ENCODE results near the gene TFB2M. TPM values are rescaled to one million over a fixed set of nuclear protein-coding genes. Genes with fewer than 3 reads are reported as not detected.
"Not testable (repeated sequence)": the region's sequence is repeated elsewhere in the genome, so short reads cannot be mapped to it uniquely, and the experiment has no call there.

The TFB2M gene, protein sequence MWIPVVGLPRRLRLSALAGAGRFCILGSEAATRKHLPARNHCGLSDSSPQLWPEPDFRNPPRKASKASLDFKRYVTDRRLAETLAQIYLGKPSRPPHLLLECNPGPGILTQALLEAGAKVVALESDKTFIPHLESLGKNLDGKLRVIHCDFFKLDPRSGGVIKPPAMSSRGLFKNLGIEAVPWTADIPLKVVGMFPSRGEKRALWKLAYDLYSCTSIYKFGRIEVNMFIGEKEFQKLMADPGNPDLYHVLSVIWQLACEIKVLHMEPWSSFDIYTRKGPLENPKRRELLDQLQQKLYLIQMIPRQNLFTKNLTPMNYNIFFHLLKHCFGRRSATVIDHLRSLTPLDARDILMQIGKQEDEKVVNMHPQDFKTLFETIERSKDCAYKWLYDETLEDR
- total RNA-seq (11.6 TPM), polyA plus RNA-seq (11.7 TPM)
- long read RNA-seq, donor 1: 0 reads
- long read RNA-seq, donor 2, transcript TFB2M-201 (8 exons, 1,848 nt): major isoform, 5 of 55 reads
- long read RNA-seq, donor 2, partial matches to known transcripts: 50 of 55 reads
- long read RNA-seq, donor 2, other reads (novel, unspliced or antisense): 0 of 55 reads
- long read RNA-seq, donor 3, transcript TFB2M-201 (8 exons, 1,848 nt): major isoform, 9 of 14 reads
- long read RNA-seq, donor 3, partial matches to known transcripts: 5 of 14 reads
- long read RNA-seq, donor 3, other reads (novel, unspliced or antisense): 0 of 14 reads
- long read RNA-seq, donor 4, partial matches to known transcripts: 0 of 1 reads
- long read RNA-seq, donor 4, other reads (novel, unspliced or antisense): 0 of 1 reads
- long read RNA-seq, donor 5, transcript TFB2M-201 (8 exons, 1,848 nt): major isoform, 13 of 13 reads
- long read RNA-seq, donor 5, partial matches to known transcripts: 0 of 13 reads
- long read RNA-seq, donor 5, other reads (novel, unspliced or antisense): 0 of 13 reads
- long read RNA-seq, donor 6, partial matches to known transcripts: 0 of 1 reads
- long read RNA-seq, donor 6, other reads (novel, unspliced or antisense): 0 of 1 reads
- long read RNA-seq, donor 7, transcript TFB2M-201 (8 exons, 1,848 nt): major isoform, 10 of 10 reads
- long read RNA-seq, donor 7, partial matches to known transcripts: 0 of 10 reads
- long read RNA-seq, donor 7, other reads (novel, unspliced or antisense): 0 of 10 reads
- long read RNA-seq, donor 8, partial matches to known transcripts: 0 of 1 reads
- long read RNA-seq, donor 8, other reads (novel, unspliced or antisense): 0 of 1 reads
- long read RNA-seq, donor 9, partial matches to known transcripts: 0 of 4 reads
- long read RNA-seq, donor 9, other reads (novel, unspliced or antisense): 0 of 4 reads
- long read RNA-seq, donor 10, partial matches to known transcripts: 0 of 4 reads
- long read RNA-seq, donor 10, other reads (novel, unspliced or antisense): 0 of 4 reads

GRCh38 chr1:246566128-246566812, at the start of gene TFB2M, which contains the start of gene CNST:
Gene TFB2M (minus strand): TSS chr1:246566261. CDS start chr1:246566138, 123 bp downstream.
Gene CNST (plus strand): TSS chr1:246566456. CDS start chr1:246591563, 25,107 bp downstream.
- H3K9me3 ChIP-seq (ENCODE audit: control insufficient read depth in 2 of 2, insufficient read depth in 1 of 2, low read length in 1 of 2): no peaks in the 10 kb centered on the region
- peaks cover 15 to 27% of the 10 kb centered on the region in 2 donors for H3K4me1 ChIP-seq (ENCODE audit: control insufficient read depth in 2 of 2, insufficient read depth in 2 of 2, low read length in 2 of 2)
- H3K36me3 ChIP-seq (ENCODE audit: control insufficient read depth in 2 of 2, insufficient read depth in 2 of 2, low read length in 1 of 2): peaks cover 3 to 7% of the 10 kb centered on the region in 2 donors
- H3K27ac ChIP-seq (ENCODE audit: low read depth in 1 of 2, low read length in 1 of 2): peak within 1 kb of the TSS; percentile 94
- under 1% methylated on average over 62 of the region's 62 CpGs for WGBS
- H3K4me3 ChIP-seq (ENCODE audit: low read length in 2 of 2): peak within 1 kb of the TSS; percentile 79 to 86
- peak; percentile 81 to 96 (median 89) for DNase-seq (ENCODE audit: low read depth in 6 of 9, low spot score in 9 of 9)
- no peaks in the 10 kb centered on the region for H3K27me3 ChIP-seq (ENCODE audit: control insufficient read depth in 2 of 2, insufficient read depth in 1 of 2, low read length in 1 of 2)

DNA sequence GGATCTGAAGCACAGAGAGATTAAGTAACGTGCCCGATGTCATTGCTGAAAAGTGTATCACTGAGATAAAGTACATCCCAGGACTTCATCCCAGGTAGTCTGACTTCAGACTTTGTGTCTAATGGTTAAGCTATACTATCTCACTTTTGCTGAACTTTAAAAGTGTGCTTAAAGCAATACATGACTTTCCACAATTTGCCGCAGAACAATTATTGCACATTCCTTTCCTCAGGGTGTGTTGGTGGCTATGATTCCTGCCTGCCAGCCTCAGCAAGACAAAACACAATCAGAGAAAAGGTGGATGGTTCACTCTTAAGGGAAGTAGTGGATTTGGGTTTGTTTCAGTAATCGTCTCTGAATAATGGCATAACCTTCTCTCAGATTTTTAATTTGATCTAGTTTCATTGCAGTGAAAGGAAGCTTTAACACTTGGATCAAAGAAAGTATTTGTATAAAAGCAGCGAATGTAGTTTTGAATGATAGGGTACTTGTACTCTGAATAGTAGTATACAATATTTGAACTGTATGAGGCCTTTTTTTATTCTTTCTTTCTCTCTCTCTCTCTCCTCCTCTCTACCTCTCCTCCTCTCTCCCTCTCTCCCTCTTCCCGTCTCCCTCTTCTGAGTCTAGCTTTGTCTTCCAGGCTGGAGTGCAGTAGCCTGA, 47.2 kb upstream of the TFB2M start:
- WGBS: 96% methylated on average over 6 of the region's 6 CpGs
- Histone ChIP-seq H3K27me3 (ENCODE audit: control insufficient read depth in 2 of 2, insufficient read depth in 1 of 2, low read length in 1 of 2) (no peaks in the 10 kb centered on the region), H3K9me3 (ENCODE audit: control insufficient read depth in 2 of 2, insufficient read depth in 1 of 2, low read length in 1 of 2) (no peaks in the 10 kb centered on the region), H3K27ac (ENCODE audit: low read depth in 1 of 2, low read length in 1 of 2) (no peak overlapping the region), H3K4me1 (ENCODE audit: control insufficient read depth in 2 of 2, insufficient read depth in 2 of 2, low read length in 2 of 2) (no peaks in the 10 kb centered on the region), H3K36me3 (ENCODE audit: control insufficient read depth in 2 of 2, insufficient read depth in 2 of 2, low read length in 1 of 2) (peaks cover 0 to 8% of the 10 kb centered on the region in 2 donors), H3K4me3 (ENCODE audit: low read length in 2 of 2) (no peak overlapping the region)
- no peak for DNase-seq (ENCODE audit: low read depth in 6 of 9, low spot score in 9 of 9)

GRCh38 chr1:246609632-246610031, 43.6 kb upstream of the TFB2M start:
- no peaks in the 10 kb centered on the region for H3K27me3 ChIP-seq (ENCODE audit: control insufficient read depth in 2 of 2, insufficient read depth in 1 of 2, low read length in 1 of 2)

DNA sequence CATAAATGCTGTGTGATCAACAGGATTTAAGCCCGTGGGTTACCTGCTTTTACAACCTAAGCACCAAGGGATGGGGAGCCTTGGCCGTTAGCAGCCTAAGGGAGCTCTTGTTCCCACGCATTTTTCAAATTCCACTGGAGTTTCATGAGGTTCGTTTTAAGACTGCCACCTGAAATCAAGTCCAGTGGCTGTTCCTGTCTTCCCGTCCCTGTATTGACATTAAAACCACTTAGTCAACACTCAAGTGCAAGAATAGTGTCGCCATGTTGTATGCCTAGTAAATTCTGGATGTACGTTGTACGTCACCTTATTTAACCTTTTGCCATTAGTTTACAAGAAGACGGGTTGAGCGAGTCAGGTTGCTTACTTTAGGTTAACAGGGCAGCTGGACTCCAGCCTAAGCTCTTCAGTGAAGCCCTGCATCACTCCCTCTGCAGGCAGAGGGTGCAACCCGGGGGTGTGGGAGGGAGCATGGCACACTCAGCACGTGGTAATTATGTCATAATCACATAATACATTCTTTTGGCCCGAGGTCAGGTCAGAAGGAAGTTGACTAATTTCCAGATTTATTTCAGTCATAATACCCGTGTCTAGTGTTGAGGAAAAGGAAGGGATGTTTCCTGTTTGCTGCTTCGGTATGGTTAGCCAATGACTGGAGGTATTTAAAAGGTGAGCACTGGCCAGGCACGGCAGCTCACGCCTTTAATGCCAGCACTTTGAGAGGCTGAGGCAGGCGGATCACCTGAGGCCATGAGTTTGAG, 42.7 kb upstream of the TFB2M start:
- WGBS: 78% methylated on average over 18 of the region's 18 CpGs
- Histone ChIP-seq H3K36me3 (ENCODE audit: control insufficient read depth in 2 of 2, insufficient read depth in 2 of 2, low read length in 1 of 2) (peaks cover 6 to 11% of the 10 kb centered on the region in 2 donors), H3K27ac (ENCODE audit: low read depth in 1 of 2, low read length in 1 of 2) (no peak overlapping the region), H3K4me1 (ENCODE audit: control insufficient read depth in 2 of 2, insufficient read depth in 2 of 2, low read length in 2 of 2) (no peaks in the 10 kb centered on the region), H3K9me3 (ENCODE audit: control insufficient read depth in 2 of 2, insufficient read depth in 1 of 2, low read length in 1 of 2) (peaks cover 1 to 14% of the 10 kb centered on the region in 2 donors), H3K4me3 (ENCODE audit: low read length in 2 of 2) (no peak overlapping the region), H3K27me3 (ENCODE audit: control insufficient read depth in 2 of 2, insufficient read depth in 1 of 2, low read length in 1 of 2) (no peaks in the 10 kb centered on the region)
- DNase-seq (ENCODE audit: low read depth in 6 of 9, low spot score in 9 of 9): no peak

More at GRCh38 chr1:246609632-246610031, 43.6 kb upstream of the TFB2M start:
- H3K27ac ChIP-seq (ENCODE audit: low read depth in 1 of 2, low read length in 1 of 2): no peak overlapping the region
- peaks cover 6 to 11% of the 10 kb centered on the region in 2 donors for H3K36me3 ChIP-seq (ENCODE audit: control insufficient read depth in 2 of 2, insufficient read depth in 2 of 2, low read length in 1 of 2)
- H3K9me3 ChIP-seq (ENCODE audit: control insufficient read depth in 2 of 2, insufficient read depth in 1 of 2, low read length in 1 of 2): peaks cover 1 to 11% of the 10 kb centered on the region in 2 donors
- H3K4me3 ChIP-seq (ENCODE audit: low read length in 2 of 2): no peak overlapping the region
- no peaks in the 10 kb centered on the region for H3K4me1 ChIP-seq (ENCODE audit: control insufficient read depth in 2 of 2, insufficient read depth in 2 of 2, low read length in 2 of 2)
- DNase-seq (ENCODE audit: low read depth in 6 of 9, low spot score in 9 of 9): no peak
- WGBS: 93% methylated on average over 4 of the region's 4 CpGs

DNA sequence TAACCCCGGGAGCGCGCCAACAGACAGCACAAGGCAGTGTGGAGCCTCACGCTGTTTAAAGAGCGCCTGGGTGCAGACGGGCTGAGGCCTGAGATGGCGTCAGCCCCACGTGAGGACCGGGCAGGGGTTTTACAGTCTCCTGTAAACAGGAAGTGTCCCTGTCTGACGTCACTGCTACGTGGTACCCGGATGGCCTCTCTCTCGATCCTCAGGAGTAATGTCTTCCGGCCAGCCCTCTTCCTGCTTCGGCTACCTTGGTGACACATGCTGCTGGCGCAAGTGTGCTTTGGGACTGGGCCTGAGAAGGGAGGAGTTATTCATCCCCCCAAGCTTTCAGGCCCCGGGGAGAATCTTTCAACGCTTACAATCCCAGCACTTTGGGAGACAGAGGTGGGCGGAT, 41.4 kb upstream of the TFB2M start:
- Histone ChIP-seq H3K4me1 (ENCODE audit: control insufficient read depth in 2 of 2, insufficient read depth in 2 of 2, low read length in 2 of 2) (no peaks in the 10 kb centered on the region), H3K27me3 (ENCODE audit: control insufficient read depth in 2 of 2, insufficient read depth in 1 of 2, low read length in 1 of 2) (no peaks in the 10 kb centered on the region), H3K9me3 (ENCODE audit: control insufficient read depth in 2 of 2, insufficient read depth in 1 of 2, low read length in 1 of 2) (peaks cover 1 to 16% of the 10 kb centered on the region in 2 donors), H3K27ac (ENCODE audit: low read depth in 1 of 2, low read length in 1 of 2) (no peak overlapping the region), H3K36me3 (ENCODE audit: control insufficient read depth in 2 of 2, insufficient read depth in 2 of 2, low read length in 1 of 2) (peaks cover 6 to 11% of the 10 kb centered on the region in 2 donors), H3K4me3 (ENCODE audit: low read length in 2 of 2) (no peak overlapping the region)
- DNase-seq (ENCODE audit: low read depth in 6 of 9, low spot score in 9 of 9): no peak
- WGBS: over 99% methylated on average over 19 of the region's 19 CpGs

DNA sequence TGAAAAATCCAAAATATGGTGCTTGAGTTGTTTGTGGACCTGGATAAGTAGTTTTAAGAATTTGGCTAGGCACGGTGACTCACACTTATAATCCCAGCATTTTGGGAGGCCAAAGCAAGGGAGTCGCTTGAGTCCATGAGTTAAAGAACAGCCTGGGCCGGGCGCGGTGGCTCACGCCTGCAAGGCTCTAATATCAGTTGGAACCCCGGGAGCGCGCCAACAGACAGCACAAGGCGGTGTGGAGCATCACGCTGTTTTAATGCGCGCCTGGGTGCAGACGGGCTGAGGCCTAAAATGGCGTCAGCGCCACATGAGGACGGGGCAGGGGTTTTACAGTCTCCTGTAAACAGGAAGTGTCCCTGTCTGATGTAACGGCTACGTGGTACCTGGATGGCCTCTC, 39.2 kb upstream of the TFB2M start:
- H3K4me3 ChIP-seq (ENCODE audit: low read length in 2 of 2); H3K4me1 ChIP-seq (ENCODE audit: control insufficient read depth in 2 of 2, insufficient read depth in 2 of 2, low read length in 2 of 2); H3K27ac ChIP-seq (ENCODE audit: low read depth in 1 of 2, low read length in 1 of 2); H3K27me3 ChIP-seq (ENCODE audit: control insufficient read depth in 2 of 2, insufficient read depth in 1 of 2, low read length in 1 of 2); DNase-seq (ENCODE audit: low read depth in 6 of 9, low spot score in 9 of 9); H3K36me3 ChIP-seq (ENCODE audit: control insufficient read depth in 2 of 2, insufficient read depth in 2 of 2, low read length in 1 of 2): not testable (repeated sequence)
- 99% methylated on average over 19 of the region's 19 CpGs for WGBS
- H3K9me3 ChIP-seq (ENCODE audit: control insufficient read depth in 2 of 2, insufficient read depth in 1 of 2, low read length in 1 of 2): peaks cover 1 to 16% of the 10 kb centered on the region in 2 donors

GRCh38 chr1:246602194-246602593, 36.1 kb upstream of the TFB2M start:
- H3K9me3 ChIP-seq (ENCODE audit: control insufficient read depth in 2 of 2, insufficient read depth in 1 of 2, low read length in 1 of 2): peaks cover 1 to 8% of the 10 kb centered on the region in 2 donors
- DNase-seq (ENCODE audit: low read depth in 6 of 9, low spot score in 9 of 9): peak in 1 of 9 donors; percentile 38
- peaks cover 5 to 6% of the 10 kb centered on the region in 2 donors for H3K36me3 ChIP-seq (ENCODE audit: control insufficient read depth in 2 of 2, insufficient read depth in 2 of 2, low read length in 1 of 2)
- H3K4me3 ChIP-seq (ENCODE audit: low read length in 2 of 2): no peak overlapping the region
- H3K27me3 ChIP-seq (ENCODE audit: control insufficient read depth in 2 of 2, insufficient read depth in 1 of 2, low read length in 1 of 2): no peaks in the 10 kb centered on the region
- H3K27ac ChIP-seq (ENCODE audit: low read depth in 1 of 2, low read length in 1 of 2): no peak overlapping the region
- H3K4me1 ChIP-seq (ENCODE audit: control insufficient read depth in 2 of 2, insufficient read depth in 2 of 2, low read length in 2 of 2): no peaks in the 10 kb centered on the region
- WGBS: 53% methylated on average over 3 of the region's 3 CpGs

Measured in thymus (tissue), 14 donors.